GM21723 (cell line): Measurements from ENCODE around the gene FAM9C.
"Not testable (repeated sequence)": the region's sequence is repeated elsewhere in the genome, so short reads cannot be mapped to it uniquely, and the experiment has no call there.

Experiments
- ATAC-seq: cut with Tn5 transposase; IDR thresholded peaks from one replicate; pipeline ENCODE4 v1.9.1; 2021; ENCODE audit warnings: mild to moderate bottlenecking, moderate library complexity; ENCODE audit not compliant: unreplicated experiment

FAM9C gene

GRCh38 chrX:13043938-13044337, 482 bp downstream of the FAM9C start:
- no peak for ATAC-seq

- no peak for ATAC-seq
Measured at GRCh38 chrX:13043138-13043537, 1.3 kb downstream of the FAM9C start.

- no peak for ATAC-seq
Measured at GRCh38 chrX:13036896-13037295, 7.5 kb downstream of the FAM9C start.

- no peak for ATAC-seq
Measured at GRCh38 chrX:13033193-13033592, 11.2 kb downstream of the FAM9C start.

GRCh38 chrX:13029887-13030771, 14.3 kb downstream of the FAM9C start:
- no peak for ATAC-seq

- ATAC-seq = no peak
Measured at GRCh38 chrX:13029637-13029886, 14.9 kb downstream of the FAM9C start.

- ATAC-seq = no peak
Measured at GRCh38 chrX:13028871-13029636, 15.4 kb downstream of the FAM9C start.

GRCh38 chrX:13026877-13027652, 17.4 kb downstream of the FAM9C start:
- ATAC-seq = no peak

GRCh38 chrX:13024986-13025385, 19.4 kb downstream of the FAM9C start:
- no peak for ATAC-seq

- ATAC-seq = no peak
Measured at GRCh38 chrX:13023979-13024378, 20.4 kb downstream of the FAM9C start.

- ATAC-seq = no peak
Measured at GRCh38 chrX:13023567-13023966, 20.9 kb downstream of the FAM9C start.

GRCh38 chrX:13022926-13023325, 21.5 kb downstream of the FAM9C start:
- peak; percentile 91 for ATAC-seq

- not testable (repeated sequence) for ATAC-seq
Measured at GRCh38 chrX:13016731-13017130, 27.7 kb downstream of the FAM9C start.

GRCh38 chrX:13015536-13016236, 28.7 kb downstream of the FAM9C start:
- ATAC-seq = no peak

GRCh38 chrX:13014111-13015096, 30.0 kb downstream of the FAM9C start:
- peak; percentile 29 for ATAC-seq

- peak; percentile 89 for ATAC-seq
Measured at GRCh38 chrX:13013363-13014110, 30.9 kb downstream of the FAM9C start.

GRCh38 chrX:13010546-13010945, 33.9 kb downstream of the FAM9C start:
- no peak for ATAC-seq

- ATAC-seq = no peak
Measured at GRCh38 chrX:13009844-13010243, 34.6 kb downstream of the FAM9C start.

- no peak for ATAC-seq
Measured at GRCh38 chrX:13009273-13009672, 35.1 kb downstream of the FAM9C start.
